A673 (cell line): ENCODE measurements around the gene ANKRD11. TPM values are rescaled to one million over a fixed set of nuclear protein-coding genes. Genes with fewer than 3 reads are reported as not detected.
A peak's percentile ranks its signal among the peaks of the same experiment; 100 is the strongest.
"Not testable (repeated sequence)": the region's sequence is repeated elsewhere in the genome, so short reads cannot be mapped to it uniquely, and the experiment has no call there.

Experiments used
- BruUV-seq: library from RNA; stranded (reverse); fragments of 400-500 nt; replicated peaks from 2 replicates; lab custom pipeline; 2021; lab: Mats Ljungman, UMichigan
- CTCF ChIA-PET: fragments of 300-600 bp; sonication (Branson Sonifier 250); formaldehyde crosslinking; loops from one replicate; lab custom pipeline; 2022; ENCODE audit warnings: antibody characterized with exemption; lab: Charles Lee
- POLR2A ChIA-PET: fragments of 300-600 bp; sonication (Branson Sonifier 250); formaldehyde crosslinking; loops from one replicate; lab custom pipeline; 2022; ENCODE audit warnings: antibody characterized with exemption; ENCODE audit not compliant: low non-redundant PET; lab: Charles Lee
- DNase-seq: peaks from one replicate; pipeline ENCODE4 v3.0.0-alpha.2; 2015; ENCODE audit warnings: low spot score
- H3K27ac ChIP-seq: fragments of 200-600 bp; sonication (generic); 2 replicates; pipeline ENCODE4 v1.5.1; 2016; ENCODE audit warnings: mixed run types, low read depth, mild to moderate bottlenecking, mixed read lengths, antibody characterized with exemption, low read length; ENCODE audit not compliant: poor library complexity, severe bottlenecking
- H3K27me3 ChIP-seq: fragments of 200-600 bp; sonication (generic); replicated peaks from 2 replicates; pipeline ENCODE4 v1.6.1; 2017; ENCODE audit warnings: mixed run types, low read depth, mild to moderate bottlenecking, mixed read lengths, antibody characterized with exemption, low read length; ENCODE audit not compliant: insufficient read depth, poor library complexity
- H3K36me3 ChIP-seq: fragments of 200-600 bp; sonication (generic); 2 replicates; pipeline ENCODE4 v1.6.1; 2016; ENCODE audit warnings: mixed run types, mild to moderate bottlenecking, mixed read lengths, antibody characterized with exemption, low read length; ENCODE audit not compliant: insufficient read depth, poor library complexity, severe bottlenecking
- H3K4me1 ChIP-seq: fragments of 200-600 bp; sonication (generic); 2 replicates; pipeline ENCODE4 v1.6.1; 2017; ENCODE audit warnings: mixed run types, mild to moderate bottlenecking, mixed read lengths, antibody characterized with exemption, low read length; ENCODE audit not compliant: insufficient read depth, poor library complexity, severe bottlenecking
- H3K4me3 ChIP-seq: fragments of 200-600 bp; sonication (generic); 2 replicates; pipeline ENCODE4 v1.5.1; 2016; ENCODE audit warnings: low read depth, mixed run types, mild to moderate bottlenecking, mixed read lengths, low read length; ENCODE audit not compliant: poor library complexity, severe bottlenecking
- H3K9me3 ChIP-seq: fragments of 200-600 bp; sonication (generic); 2 replicates; pipeline ENCODE4 v1.6.1; 2016; ENCODE audit warnings: mixed run types, low read depth, mild to moderate bottlenecking, mixed read lengths, antibody characterized with exemption, low read length; ENCODE audit not compliant: poor library complexity, severe bottlenecking
- EZH2 ChIP-seq: fragments of 200-600 bp; sonication (generic); IDR thresholded peaks from 2 replicates; pipeline ENCODE4 v1.6.1; 2017; ENCODE audit warnings: borderline replicate concordance, low read depth, mild to moderate bottlenecking, mixed read lengths, antibody characterized with exemption, low read length; ENCODE audit not compliant: poor library complexity, severe bottlenecking
- intact Hi-C: fragments of 100-400 bp; cut with micrococcal nuclease; formaldehyde crosslinking; loops from one replicate; pipeline ENCODE4 v1.10.0; 2022; ENCODE audit not compliant: unreplicated experiment
- total RNA-seq: library from RNA; stranded (reverse); gene quantifications from 2 replicates; pipeline ENCODE4 v1.2.3, GENCODE V29; 2021
- TF ChIP-seq, protein P1 (sequence below): fragments of 300-800, 200-600 bp; sonication (generic); conservative IDR thresholded peaks from 2 replicates; pipeline ENCODE4 v1.5.1; 2017; ENCODE audit warnings: low read depth, mild to moderate bottlenecking, antibody characterized with exemption, low read length, moderate library complexity, mixed read lengths

ANKRD11 gene
- total RNA-seq, 1 experiment from 2014 or later = 217 TPM

- TF ChIP-seq EZH2 = no peak
- TF ChIP-seq, protein P1, sequence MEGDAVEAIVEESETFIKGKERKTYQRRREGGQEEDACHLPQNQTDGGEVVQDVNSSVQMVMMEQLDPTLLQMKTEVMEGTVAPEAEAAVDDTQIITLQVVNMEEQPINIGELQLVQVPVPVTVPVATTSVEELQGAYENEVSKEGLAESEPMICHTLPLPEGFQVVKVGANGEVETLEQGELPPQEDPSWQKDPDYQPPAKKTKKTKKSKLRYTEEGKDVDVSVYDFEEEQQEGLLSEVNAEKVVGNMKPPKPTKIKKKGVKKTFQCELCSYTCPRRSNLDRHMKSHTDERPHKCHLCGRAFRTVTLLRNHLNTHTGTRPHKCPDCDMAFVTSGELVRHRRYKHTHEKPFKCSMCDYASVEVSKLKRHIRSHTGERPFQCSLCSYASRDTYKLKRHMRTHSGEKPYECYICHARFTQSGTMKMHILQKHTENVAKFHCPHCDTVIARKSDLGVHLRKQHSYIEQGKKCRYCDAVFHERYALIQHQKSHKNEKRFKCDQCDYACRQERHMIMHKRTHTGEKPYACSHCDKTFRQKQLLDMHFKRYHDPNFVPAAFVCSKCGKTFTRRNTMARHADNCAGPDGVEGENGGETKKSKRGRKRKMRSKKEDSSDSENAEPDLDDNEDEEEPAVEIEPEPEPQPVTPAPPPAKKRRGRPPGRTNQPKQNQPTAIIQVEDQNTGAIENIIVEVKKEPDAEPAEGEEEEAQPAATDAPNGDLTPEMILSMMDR = no peak
- H3K9me3 ChIP-seq = no peaks in the 10 kb centered on the region
- no TSS peak for BruUV-seq
- H3K4me1 ChIP-seq = peaks cover 13% of the 10 kb centered on the region
- H3K36me3 ChIP-seq = no peaks in the 10 kb centered on the region
- H3K27me3 ChIP-seq = no peaks in the 10 kb centered on the region
- ChIA-PET CTCF (no interaction called here), POLR2A (no interaction called here)
- intact Hi-C loops = no loop called here
- no peak for DNase-seq
- H3K27ac ChIP-seq = no peak overlapping the region
- no peak overlapping the region for H3K4me3 ChIP-seq
Measured at GRCh38 chr16:89472711-89473075, 17.7 kb downstream of the ANKRD11 start.

GRCh38 chr16:89467382-89467781 lies 23.0 kb downstream of the ANKRD11 start:
- Histone ChIP-seq H3K27ac (no peak overlapping the region), H3K36me3 (no peaks in the 10 kb centered on the region), H3K27me3 (no peaks in the 10 kb centered on the region), H3K9me3 (no peaks in the 10 kb centered on the region), H3K4me1 (peaks cover 25% of the 10 kb centered on the region), H3K4me3 (no peak overlapping the region)
- BruUV-seq = no TSS peak
- ChIA-PET POLR2A (no interaction called here), CTCF (interaction anchor here (0.6 kb wide), 1 partner anchor 31 kb away, joined by 3 read pairs; no protein-coding TSS in a partner anchor)
- DNase-seq = no peak
- TF ChIP-seq, protein P1 = no peak
- no peak for TF ChIP-seq EZH2
- intact Hi-C loops = no loop called here

DNA sequence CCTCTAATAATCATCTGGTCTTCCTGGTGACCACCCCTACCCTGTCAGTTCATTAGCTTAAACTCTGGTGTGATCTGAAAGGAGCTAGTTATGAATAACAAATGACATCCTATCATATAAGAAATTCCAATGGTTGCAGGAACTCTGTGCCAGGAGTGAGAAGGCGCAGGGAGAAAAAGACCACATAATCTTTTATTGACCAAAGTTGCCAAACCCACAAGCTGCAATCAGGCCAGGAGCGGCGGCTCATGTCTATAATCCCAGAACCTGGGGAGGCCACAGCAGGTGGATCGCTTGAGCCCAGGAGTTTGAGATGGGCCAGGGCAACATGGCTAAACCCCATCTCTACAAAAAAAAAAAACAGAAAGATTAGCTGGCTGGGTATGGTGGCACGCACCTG lies 23.4 kb downstream of the ANKRD11 start:
- H3K27ac ChIP-seq = no peak overlapping the region

DNA sequence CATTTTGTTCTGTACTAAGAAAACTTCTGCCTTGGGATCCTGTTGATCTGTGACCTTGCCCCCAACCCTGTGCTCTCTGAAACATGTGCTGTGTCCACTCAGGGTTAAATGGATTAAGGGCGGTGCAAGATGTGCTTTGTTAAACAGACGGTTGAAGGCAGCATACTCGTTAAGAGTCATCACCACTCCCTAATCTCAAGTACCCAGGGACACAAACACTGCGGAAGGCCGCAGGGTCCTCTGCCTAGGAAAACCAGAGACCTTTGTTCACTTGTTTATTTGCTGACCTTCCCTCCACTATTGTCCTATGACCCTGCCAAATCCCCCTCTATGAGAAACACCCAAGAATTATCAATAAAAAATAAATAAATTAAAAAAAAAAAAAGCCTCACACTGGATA lies 27.0 kb downstream of the ANKRD11 start:
- TSS peak; percentile 28 for BruUV-seq
- DNase-seq, intact Hi-C loops, H3K27me3 ChIP-seq, H3K27ac ChIP-seq, H3K9me3 ChIP-seq, POLR2A ChIA-PET, CTCF ChIA-PET, H3K4me3 ChIP-seq, H3K36me3 ChIP-seq: not testable (repeated sequence)
- H3K4me1 ChIP-seq = peaks cover 38% of the 10 kb centered on the region

More for the DNA sequence above, 23.4 kb downstream of the ANKRD11 start:
- BruUV-seq = no TSS peak
- Histone ChIP-seq H3K4me1 (peaks cover 25% of the 10 kb centered on the region), H3K9me3 (no peaks in the 10 kb centered on the region), H3K36me3 (no peaks in the 10 kb centered on the region), H3K4me3 (no peak overlapping the region), H3K27me3 (no peaks in the 10 kb centered on the region)
- intact Hi-C loops = no loop called here
- TF ChIP-seq, protein P1 = no peak
- TF ChIP-seq EZH2 = no peak
- ChIA-PET CTCF (interaction anchor here (0.6 kb wide), 1 partner anchor 31 kb away, joined by 3 read pairs; no protein-coding TSS in a partner anchor), POLR2A (no interaction called here)
- no peak for DNase-seq

GRCh38 chr16:89462639-89463038 lies 27.7 kb downstream of the ANKRD11 start:
- H3K9me3 ChIP-seq, H3K27me3 ChIP-seq, DNase-seq, H3K36me3 ChIP-seq, intact Hi-C loops, H3K4me3 ChIP-seq, BruUV-seq, CTCF ChIA-PET, H3K27ac ChIP-seq, POLR2A ChIA-PET: not testable (repeated sequence)
- H3K4me1 ChIP-seq = peaks cover 38% of the 10 kb centered on the region
